AG09309 (cell line): ENCODE data around the gene SOST.

ENCODE experiments used
- DNase-seq: peaks from one replicate; pipeline ENCODE4 v3.0.0-alpha.2; 2010; ENCODE audit warnings: low read depth
- H3K4me3 ChIP-seq: 2 replicates; pipeline ENCODE4 v1.5.1; 2011; ENCODE audit warnings: mild to moderate bottlenecking, low read depth, low read length, moderate library complexity; ENCODE audit not compliant: control insufficient read depth
- TF ChIP-seq, protein P1 (sequence below): IDR thresholded peaks from 2 replicates; pipeline ENCODE4 v1.5.1; 2011; ENCODE audit warnings: mild to moderate bottlenecking, low read depth, low read length, inconsistent platforms; ENCODE audit not compliant: insufficient read depth, control insufficient read depth; ENCODE audit errors: missing control alignments

The SOST gene

GRCh38 chr17:43734376-43734775, 24.2 kb downstream of the SOST start:
- TF ChIP-seq, protein P1, sequence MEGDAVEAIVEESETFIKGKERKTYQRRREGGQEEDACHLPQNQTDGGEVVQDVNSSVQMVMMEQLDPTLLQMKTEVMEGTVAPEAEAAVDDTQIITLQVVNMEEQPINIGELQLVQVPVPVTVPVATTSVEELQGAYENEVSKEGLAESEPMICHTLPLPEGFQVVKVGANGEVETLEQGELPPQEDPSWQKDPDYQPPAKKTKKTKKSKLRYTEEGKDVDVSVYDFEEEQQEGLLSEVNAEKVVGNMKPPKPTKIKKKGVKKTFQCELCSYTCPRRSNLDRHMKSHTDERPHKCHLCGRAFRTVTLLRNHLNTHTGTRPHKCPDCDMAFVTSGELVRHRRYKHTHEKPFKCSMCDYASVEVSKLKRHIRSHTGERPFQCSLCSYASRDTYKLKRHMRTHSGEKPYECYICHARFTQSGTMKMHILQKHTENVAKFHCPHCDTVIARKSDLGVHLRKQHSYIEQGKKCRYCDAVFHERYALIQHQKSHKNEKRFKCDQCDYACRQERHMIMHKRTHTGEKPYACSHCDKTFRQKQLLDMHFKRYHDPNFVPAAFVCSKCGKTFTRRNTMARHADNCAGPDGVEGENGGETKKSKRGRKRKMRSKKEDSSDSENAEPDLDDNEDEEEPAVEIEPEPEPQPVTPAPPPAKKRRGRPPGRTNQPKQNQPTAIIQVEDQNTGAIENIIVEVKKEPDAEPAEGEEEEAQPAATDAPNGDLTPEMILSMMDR = no peak
- no peak overlapping the region for H3K4me3 ChIP-seq
- peak; percentile 85 for DNase-seq

GRCh38 chr17:43733956-43734355, 24.6 kb downstream of the SOST start:
- TF ChIP-seq, protein P1 = no peak
- no peak for DNase-seq

DNA sequence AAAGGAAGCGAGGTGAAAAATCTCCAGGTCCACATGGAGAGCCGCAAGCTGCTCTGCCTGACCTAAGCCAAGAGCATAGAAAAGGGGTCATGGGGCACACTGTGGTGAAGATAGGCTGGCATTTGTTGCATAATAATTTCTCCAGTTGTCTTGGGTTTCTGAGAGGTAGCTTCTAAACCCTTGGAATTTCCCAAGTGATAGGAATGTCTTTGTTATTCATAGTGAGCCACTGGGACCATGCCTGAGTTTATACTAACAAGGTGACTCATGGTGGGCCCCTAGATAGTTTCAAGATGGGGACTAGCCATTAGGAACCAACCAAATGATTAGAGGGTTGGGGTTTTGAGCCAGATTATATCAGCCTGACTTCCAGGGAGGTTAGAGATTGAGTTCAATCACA, 25.6 kb downstream of the SOST start:
- no peak overlapping the region for H3K4me3 ChIP-seq
- TF ChIP-seq, protein P1 = no peak
- peak; percentile 64 for DNase-seq

More at GRCh38 chr17:43733956-43734355, 24.6 kb downstream of the SOST start:
- no peak overlapping the region for H3K4me3 ChIP-seq

DNA sequence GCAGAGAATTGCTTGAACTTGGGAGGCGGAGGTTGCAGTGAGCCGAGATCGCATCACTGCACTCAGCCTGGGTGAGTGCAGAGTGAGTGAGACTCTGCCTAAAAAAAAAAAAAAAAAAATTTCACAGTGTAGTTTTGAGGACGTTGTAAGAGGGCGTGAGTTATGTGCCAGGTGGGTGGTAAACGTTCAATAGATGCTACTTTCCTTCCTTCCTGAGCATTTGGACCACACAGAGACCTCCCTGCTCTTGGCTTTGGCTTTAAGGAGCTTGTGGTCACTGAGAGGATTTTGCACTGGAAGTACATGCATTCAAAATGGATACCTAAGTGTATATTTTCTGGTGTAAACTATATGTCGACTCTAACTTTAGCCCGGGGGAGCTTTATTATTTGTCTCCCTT, 30.5 kb downstream of the SOST start:
- TF ChIP-seq, protein P1 = no peak
- no peak overlapping the region for H3K4me3 ChIP-seq
- no peak for DNase-seq

DNA sequence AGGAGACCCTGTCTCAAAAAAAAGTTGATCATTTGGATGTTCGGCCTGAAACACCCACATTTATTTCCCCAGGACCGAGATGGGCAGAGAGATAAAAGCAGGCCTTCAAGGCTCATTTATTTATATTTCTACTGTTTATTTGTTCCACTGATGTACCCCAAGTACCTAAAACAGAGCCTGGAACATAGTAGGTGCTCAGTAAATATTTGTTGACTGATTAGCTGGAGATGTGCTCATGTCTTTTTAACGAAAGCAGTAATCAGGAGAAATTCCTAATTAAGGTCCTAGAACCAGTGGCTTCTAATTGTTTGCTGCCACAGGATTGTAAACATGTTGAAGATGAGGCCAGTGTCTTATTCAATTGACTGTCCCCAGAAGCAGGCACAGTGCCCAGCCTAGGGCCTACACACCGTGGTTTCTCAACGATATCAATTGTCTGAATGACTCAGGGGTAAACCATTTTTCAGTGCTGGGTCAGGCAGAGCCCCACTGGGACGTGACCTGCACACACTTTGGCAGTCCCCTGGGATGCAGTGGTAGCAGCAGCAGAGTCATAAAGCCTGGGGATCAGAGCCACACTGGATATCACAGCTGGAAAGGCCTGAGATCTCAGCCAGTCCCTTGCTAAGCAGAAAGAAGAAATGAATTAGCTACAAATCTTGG, 34.8 kb downstream of the SOST start:
- H3K4me3 ChIP-seq = no peak overlapping the region
- TF ChIP-seq, protein P1 = no peak
- DNase-seq = no peak

GRCh38 chr17:43722870-43723665, 35.5 kb downstream of the SOST start:
- TF ChIP-seq, protein P1 = no peak

More at GRCh38 chr17:43722870-43723665, 35.5 kb downstream of the SOST start:
- no peak for DNase-seq
- H3K4me3 ChIP-seq = no peak overlapping the region
